Astrocyte of the spinal cord (primary cell): ENCODE results near the gene SMO.

Experiments used
- DNase-seq: peaks from one replicate; pipeline ENCODE4 v3.0.0; 2011; ENCODE audit warnings: low read depth, low spot score
- H3K4me3 ChIP-seq: 2 replicates; pipeline ENCODE4 v1.5.1; 2011; ENCODE audit warnings: low read depth, mild to moderate bottlenecking, low read length, moderate library complexity
- in situ Hi-C: cut with HindIII; loops from 2 replicates; pipeline ENCODE4 v1.10.0; 2017; ENCODE audit warnings: low sequenced_read_pairs
- TF ChIP-seq, protein P1 (sequence below): IDR thresholded peaks from 2 replicates; pipeline ENCODE4 v1.5.1; 2012; ENCODE audit warnings: low read depth, mild to moderate bottlenecking, low read length, inconsistent platforms

SMO gene

DNA sequence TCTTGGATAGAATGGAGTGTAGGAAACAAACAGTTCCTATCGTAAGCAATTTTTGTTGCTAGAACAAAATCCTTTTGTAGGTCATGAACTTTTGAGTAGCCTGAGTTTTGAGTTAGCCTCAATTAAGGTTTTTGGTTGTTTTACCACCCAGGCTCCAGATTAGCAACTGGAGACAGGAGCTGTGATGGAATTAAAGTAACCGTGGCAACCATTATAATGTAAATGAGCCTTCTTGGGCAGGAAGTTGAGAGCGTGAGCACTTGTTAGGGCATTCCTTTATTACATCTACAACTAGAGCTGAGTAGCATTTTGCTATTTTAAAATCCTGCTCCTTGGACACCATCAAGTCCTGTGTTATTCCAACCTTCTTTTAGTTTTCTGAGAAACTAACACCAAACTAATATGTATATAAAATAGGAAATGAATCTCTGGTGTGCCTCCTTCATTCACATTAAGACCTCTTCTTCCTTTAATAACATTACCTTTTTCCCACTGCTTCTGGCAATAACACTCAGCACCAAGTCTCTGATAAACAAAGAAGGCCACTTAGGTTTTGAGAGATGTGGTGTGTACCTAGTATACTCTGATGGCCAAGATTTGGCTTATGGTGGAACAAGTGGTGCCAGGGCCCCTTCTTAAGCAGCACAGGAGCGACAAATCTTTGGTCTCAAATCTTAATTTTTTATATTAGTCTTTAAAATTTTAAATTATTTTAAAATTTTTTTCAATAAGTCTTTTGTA, 70.4 kb downstream of the SMO start:
- peak; percentile 36 for DNase-seq
- TF ChIP-seq, protein P1, sequence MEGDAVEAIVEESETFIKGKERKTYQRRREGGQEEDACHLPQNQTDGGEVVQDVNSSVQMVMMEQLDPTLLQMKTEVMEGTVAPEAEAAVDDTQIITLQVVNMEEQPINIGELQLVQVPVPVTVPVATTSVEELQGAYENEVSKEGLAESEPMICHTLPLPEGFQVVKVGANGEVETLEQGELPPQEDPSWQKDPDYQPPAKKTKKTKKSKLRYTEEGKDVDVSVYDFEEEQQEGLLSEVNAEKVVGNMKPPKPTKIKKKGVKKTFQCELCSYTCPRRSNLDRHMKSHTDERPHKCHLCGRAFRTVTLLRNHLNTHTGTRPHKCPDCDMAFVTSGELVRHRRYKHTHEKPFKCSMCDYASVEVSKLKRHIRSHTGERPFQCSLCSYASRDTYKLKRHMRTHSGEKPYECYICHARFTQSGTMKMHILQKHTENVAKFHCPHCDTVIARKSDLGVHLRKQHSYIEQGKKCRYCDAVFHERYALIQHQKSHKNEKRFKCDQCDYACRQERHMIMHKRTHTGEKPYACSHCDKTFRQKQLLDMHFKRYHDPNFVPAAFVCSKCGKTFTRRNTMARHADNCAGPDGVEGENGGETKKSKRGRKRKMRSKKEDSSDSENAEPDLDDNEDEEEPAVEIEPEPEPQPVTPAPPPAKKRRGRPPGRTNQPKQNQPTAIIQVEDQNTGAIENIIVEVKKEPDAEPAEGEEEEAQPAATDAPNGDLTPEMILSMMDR: no peak
- H3K4me3 ChIP-seq: no peak overlapping the region
- in situ Hi-C loops: no loop called here

DNA sequence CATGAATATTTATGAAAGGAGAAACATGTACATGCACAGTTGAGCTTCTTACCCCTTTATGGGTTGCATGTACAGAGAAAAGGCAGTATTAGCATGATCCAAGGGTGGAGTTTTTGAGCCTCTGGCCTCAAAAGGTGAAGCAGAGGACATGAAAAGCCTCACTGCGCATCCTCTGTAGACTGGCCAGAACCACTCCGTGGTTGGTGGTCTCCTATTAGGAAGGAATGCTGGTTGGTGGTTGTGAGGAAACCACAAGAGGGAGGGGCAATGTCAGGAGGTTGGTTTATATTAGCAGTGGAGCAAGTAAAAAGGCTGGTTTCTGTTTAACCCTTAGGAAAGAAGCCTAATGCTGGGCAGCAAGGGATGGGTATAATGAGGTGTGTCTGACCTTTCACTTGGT, 73.9 kb downstream of the SMO start:
- peak; percentile 35 for DNase-seq
- in situ Hi-C loops: no loop called here
- TF ChIP-seq, protein P1: no peak

More for the DNA sequence above, 73.9 kb downstream of the SMO start:
- no peak overlapping the region for H3K4me3 ChIP-seq
